Measurements from ENCODE around the gene CD300LD.
A peak's percentile ranks its signal among the peaks of the same experiment; 100 is the strongest.
"Not testable (repeated sequence)": the region's sequence is repeated elsewhere in the genome, so short reads cannot be mapped to it uniquely, and the experiment has no call there.

Gene CD300LD

GRCh38 chr17:74637926-74638325 lies 45.8 kb upstream of the CD300LD start:
- CTCF ChIA-PET: interaction anchor here (0.8 to 1.3 kb wide), 2 partner anchors 19 to 468 kb away, joined by 3 to 8 read pairs; no protein-coding TSS in a partner anchor

GRCh38 chr17:74637265-74637664 lies 45.2 kb upstream of the CD300LD start:
- TF ChIP-seq ZNF37A (tag by site-specific recombination; IDR thresholded peaks at IDR 0.05) (no peak), FEZF1 (tag by site-specific recombination; IDR thresholded peaks at IDR 0.05) (no peak), ZNF404 (tag by site-specific recombination; IDR thresholded peaks at IDR 0.05) (no peak), ZBTB17 (tag by site-specific recombination; IDR thresholded peaks at IDR 0.05) (no peak), ZNF138 (tag by site-specific recombination; IDR thresholded peaks at IDR 0.05; ENCODE audit: borderline replicate concordance) (no peak), ZNF202 (tag by site-specific recombination; IDR thresholded peaks at IDR 0.05; ENCODE audit: borderline replicate concordance) (no peak), KLF9 (tag by site-specific recombination; IDR thresholded peaks at IDR 0.05; ENCODE audit: low read depth) (no peak)
- Histone ChIP-seq H3K27ac (ENCODE audit: extremely low read depth, low read depth, low read length) (no peak overlapping the region), H3K36me3 (ENCODE audit: control insufficient read depth in 2 of 2, insufficient read depth in 1 of 2, low read length in 2 of 2) (no peaks in the 10 kb centered on the region), H3K9me3 (ENCODE audit: control insufficient read depth, insufficient read depth, low read depth, low read length) (no peaks in the 10 kb centered on the region), H3K4me1 (ENCODE audit: control insufficient read depth, insufficient read depth, low read length) (no peaks in the 10 kb centered on the region), H3K4me3 (ENCODE audit: low read depth, low read length) (no peak overlapping the region)
- CTCF ChIA-PET: interaction anchor here (0.8 to 1.3 kb wide), 2 partner anchors 20 to 468 kb away, joined by 3 to 8 read pairs; no protein-coding TSS in a partner anchor
- POLR2A ChIA-PET: no interaction called here

More at GRCh38 chr17:74637926-74638325, 45.8 kb upstream of the CD300LD start:
- H3K9me3 ChIP-seq (ENCODE audit: control insufficient read depth, insufficient read depth, low read depth, low read length): no peaks in the 10 kb centered on the region
- POLR2A ChIA-PET: no interaction called here
- H3K4me1 ChIP-seq (ENCODE audit: control insufficient read depth, insufficient read depth, low read length): no peaks in the 10 kb centered on the region
- no peak for TF ChIP-seq ZSCAN23 (tag by site-specific recombination; IDR thresholded peaks at IDR 0.05)
- TF ChIP-seq ZNF658 (tag by site-specific recombination; IDR thresholded peaks at IDR 0.05): no peak
- no peak for TF ChIP-seq ZNF148 (tag by site-specific recombination; IDR thresholded peaks at IDR 0.05; ENCODE audit: borderline replicate concordance)
- no peak overlapping the region for H3K27ac ChIP-seq (ENCODE audit: extremely low read depth, low read depth, low read length)
- H3K36me3 ChIP-seq (ENCODE audit: control insufficient read depth in 2 of 2, insufficient read depth in 1 of 2, low read length in 2 of 2): no peaks in the 10 kb centered on the region
- no peak overlapping the region for H3K4me3 ChIP-seq (ENCODE audit: low read depth, low read length)

GRCh38 chr17:74636541-74637085 lies 44.5 kb upstream of the CD300LD start:
- H3K4me3 ChIP-seq (ENCODE audit: low read depth, low read length); H3K27ac ChIP-seq (ENCODE audit: extremely low read depth, low read depth, low read length); H3K4me1 ChIP-seq (ENCODE audit: control insufficient read depth, insufficient read depth, low read length); H3K36me3 ChIP-seq (ENCODE audit: control insufficient read depth in 2 of 2, insufficient read depth in 1 of 2, low read length in 2 of 2); H3K9me3 ChIP-seq (ENCODE audit: control insufficient read depth, insufficient read depth, low read depth, low read length); POLR2A ChIA-PET: not testable (repeated sequence)
- CTCF ChIA-PET: interaction anchor here (0.7 to 1.2 kb wide), 2 partner anchors 21 to 795 kb away, joined by 3 to 4 read pairs; no protein-coding TSS in a partner anchor

- H3K27ac ChIP-seq (ENCODE audit: extremely low read depth, low read depth, low read length): no peak overlapping the region
- no peaks in the 10 kb centered on the region for H3K9me3 ChIP-seq (ENCODE audit: control insufficient read depth, insufficient read depth, low read depth, low read length)
- no peak overlapping the region for H3K4me3 ChIP-seq (ENCODE audit: low read depth, low read length)
- ChIA-PET CTCF (interaction anchor here (1.2 kb wide), 1 partner anchor 22 kb away, joined by 3 read pairs; no protein-coding TSS in a partner anchor), POLR2A (no interaction called here)
- no peaks in the 10 kb centered on the region for H3K36me3 ChIP-seq (ENCODE audit: control insufficient read depth in 2 of 2, insufficient read depth in 1 of 2, low read length in 2 of 2)
- no peaks in the 10 kb centered on the region for H3K4me1 ChIP-seq (ENCODE audit: control insufficient read depth, insufficient read depth, low read length)
- TF ChIP-seq ZNF560 (tag by site-specific recombination; IDR thresholded peaks at IDR 0.05; ENCODE audit: borderline replicate concordance) (no peak), SCRT1 (tag by site-specific recombination; IDR thresholded peaks at IDR 0.05; ENCODE audit: borderline replicate concordance) (no peak), SCRT2 (tag by site-specific recombination; IDR thresholded peaks at IDR 0.05) (no peak), ZNF302 (tag by site-specific recombination; IDR thresholded peaks at IDR 0.05; ENCODE audit: low read depth) (no peak), ZNF341 (tag by site-specific recombination; IDR thresholded peaks at IDR 0.05; ENCODE audit: low read depth) (no peak), AEBP2 (tag by site-specific recombination; IDR thresholded peaks at IDR 0.05; ENCODE audit: borderline replicate concordance) (no peak), ZNF221 (tag by site-specific recombination; IDR thresholded peaks at IDR 0.05; ENCODE audit: borderline replicate concordance) (no peak), ZNF155 (tag by site-specific recombination; IDR thresholded peaks at IDR 0.05) (no peak), KLF17 (tag by site-specific recombination; IDR thresholded peaks at IDR 0.05) (no peak), ZFHX2 (tag by site-specific recombination; conservative IDR thresholded peaks at IDR 0.05) (0 out of 2 replicates have a peak, but pooled peaks have one; percentile 21), EGR2 (tag by site-specific recombination; IDR thresholded peaks at IDR 0.05; ENCODE audit: low read depth) (0 out of 2 replicates have a peak, but pooled peaks have one; percentile 18), FEZF1 (tag by site-specific recombination; IDR thresholded peaks at IDR 0.05) (no peak), ZNF112 (tag by site-specific recombination; IDR thresholded peaks at IDR 0.05) (no peak), SALL2 (tag by site-specific recombination; IDR thresholded peaks at IDR 0.05; ENCODE audit: borderline replicate concordance) (no peak), ZNF561 (tag by site-specific recombination; IDR thresholded peaks at IDR 0.05; ENCODE audit: borderline replicate concordance) (no peak)
Measured at GRCh38 chr17:74635418-74635817, 43.3 kb upstream of the CD300LD start.

Measured in HEK293 (cell line).